Activated CD4-positive, CD25-positive, alpha-beta regulatory T cell treated with anti-CD3 and anti-CD28 coated beads, Interleukin-2, amount 50 U/mL, for 24 hours (primary cell): ENCODE data around the gene STEAP4.
"Not testable (repeated sequence)": the region's sequence is repeated elsewhere in the genome, so short reads cannot be mapped to it uniquely, and the experiment has no call there.

ENCODE experiments used
- ATAC-seq, 2 donors: fragments of 150-1000 bp; cut with Tn5 transposase; one replicate each; pipeline ENCODE4 v1.10.0; 2021; ENCODE audit warnings: mild to moderate bottlenecking in 1 of 2, moderate library complexity in 1 of 2

The STEAP4 gene

DNA sequence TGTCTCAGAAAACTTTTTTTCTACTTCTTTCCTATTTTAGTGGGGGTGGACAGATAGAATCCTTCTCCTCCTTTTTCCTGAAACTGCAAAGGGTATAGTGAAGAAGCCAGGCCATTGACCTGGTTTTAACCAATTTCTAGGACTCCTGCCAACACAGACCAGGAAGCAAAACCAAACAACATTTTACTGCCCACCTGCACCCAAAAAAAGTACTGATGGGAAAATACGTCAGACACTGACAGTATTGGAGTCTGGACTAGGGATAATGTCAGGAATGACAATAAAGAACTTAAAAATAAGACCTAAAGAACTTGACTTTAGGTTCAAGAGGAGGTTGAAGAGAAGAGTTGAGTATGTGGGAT, 5.0 kb upstream of the STEAP4 start:
- no peak for ATAC-seq

- no peak for ATAC-seq
Observed at GRCh38 chr7:88310956-88311674, 4.4 kb upstream of the STEAP4 start.

DNA sequence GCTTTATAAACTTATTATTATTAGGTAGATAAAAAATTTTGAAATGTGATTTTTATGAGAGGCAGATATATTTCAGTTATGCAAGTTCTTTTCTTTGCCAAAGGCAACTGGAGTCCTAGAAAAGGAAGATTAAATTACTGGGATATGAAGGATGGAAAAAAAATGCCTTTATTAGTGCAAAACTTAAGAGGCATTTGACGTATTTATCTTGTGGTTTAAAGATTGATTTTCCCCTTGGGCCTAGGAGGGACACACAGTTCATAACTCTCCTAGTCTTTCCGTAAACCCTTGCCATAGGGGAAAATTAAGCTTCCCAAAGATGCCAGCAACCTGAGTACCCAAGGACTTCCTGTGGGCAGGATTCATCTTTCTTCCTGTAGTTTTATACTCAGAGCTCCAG, 3.1 kb upstream of the STEAP4 start:
- ATAC-seq: no peak

DNA sequence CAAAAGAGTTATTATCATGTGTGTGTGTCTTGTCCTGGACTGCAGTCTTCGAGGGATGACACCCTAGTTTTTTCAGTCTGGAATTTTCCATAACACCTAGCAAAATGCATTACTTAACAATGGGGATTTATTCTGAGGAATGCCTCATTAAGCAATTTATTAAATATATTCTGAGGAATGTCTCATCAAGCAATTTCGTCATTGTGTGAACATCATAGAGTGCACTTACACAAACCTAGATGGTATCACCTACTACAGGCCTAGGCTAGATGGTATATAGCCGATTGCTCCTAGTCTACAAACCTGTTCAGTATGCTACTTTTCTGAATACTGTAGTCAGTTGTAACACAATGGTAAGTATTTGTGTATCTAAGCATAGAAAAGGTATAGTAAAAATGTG, 1.1 kb upstream of the STEAP4 start:
- no peak for ATAC-seq

DNA sequence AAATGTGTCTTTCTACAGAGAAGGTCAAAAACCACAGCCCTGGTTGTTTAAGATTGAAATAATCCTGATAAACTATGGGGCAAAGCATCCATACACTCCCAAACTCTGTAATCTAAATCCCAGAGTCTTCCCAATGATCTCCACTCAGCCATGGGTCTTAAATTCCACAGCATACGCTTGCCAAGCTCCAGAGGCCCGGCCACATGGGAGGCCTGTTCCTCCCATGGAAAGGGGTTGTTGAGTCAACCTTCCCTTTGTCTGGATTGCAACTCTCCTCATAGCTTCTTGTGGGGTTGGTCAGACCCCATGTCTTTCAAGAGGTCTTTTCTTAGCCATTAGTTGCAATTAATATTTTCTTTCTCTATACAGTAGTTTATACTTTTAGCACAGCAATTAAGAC, 718 bp upstream of the STEAP4 start:
- ATAC-seq: no peak

- no peak for ATAC-seq
Observed at GRCh38 chr7:88305044-88305443, 1.6 kb downstream of the STEAP4 start.

GRCh38 chr7:88302486-88302885, 4.2 kb downstream of the STEAP4 start:
- ATAC-seq: no peak

GRCh38 chr7:88301924-88302323, 4.8 kb downstream of the STEAP4 start:
- no peak for ATAC-seq

DNA sequence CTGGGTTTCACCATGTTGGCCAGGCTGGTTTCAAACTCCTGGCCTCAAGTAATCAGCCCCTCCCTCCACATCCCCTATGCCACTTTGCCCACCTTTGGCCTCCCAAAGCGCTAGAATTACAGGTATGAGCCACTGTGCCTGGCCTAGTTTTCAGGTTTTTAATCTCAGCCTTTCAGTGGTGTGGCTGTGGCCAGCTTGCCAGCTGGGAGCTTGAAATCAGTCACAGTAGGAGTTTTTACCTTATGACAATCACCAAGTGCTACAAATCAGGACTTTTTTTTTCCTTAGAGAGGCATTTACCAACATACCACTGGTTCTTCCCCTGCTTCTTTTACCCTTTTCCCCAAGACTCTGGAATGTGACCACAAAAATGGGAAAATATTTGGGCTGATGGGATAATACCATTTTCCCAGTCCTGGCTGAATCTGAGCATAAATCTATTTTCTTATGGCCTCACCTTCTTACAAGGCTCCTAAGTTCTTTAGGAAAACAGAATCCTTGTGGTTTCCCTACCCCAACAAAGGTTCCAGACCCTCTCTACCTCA, 6.2 kb downstream of the STEAP4 start:
- ATAC-seq: no peak

- no peak for ATAC-seq
Observed at GRCh38 chr7:88299126-88299525, 7.6 kb downstream of the STEAP4 start.

- ATAC-seq: no peak
Observed at GRCh38 chr7:88293866-88294265, 12.8 kb downstream of the STEAP4 start.

- ATAC-seq: no peak
Observed at GRCh38 chr7:88291398-88292173, 15.1 kb downstream of the STEAP4 start.

- no peak for ATAC-seq
Observed at GRCh38 chr7:88290491-88290890, 16.2 kb downstream of the STEAP4 start.

DNA sequence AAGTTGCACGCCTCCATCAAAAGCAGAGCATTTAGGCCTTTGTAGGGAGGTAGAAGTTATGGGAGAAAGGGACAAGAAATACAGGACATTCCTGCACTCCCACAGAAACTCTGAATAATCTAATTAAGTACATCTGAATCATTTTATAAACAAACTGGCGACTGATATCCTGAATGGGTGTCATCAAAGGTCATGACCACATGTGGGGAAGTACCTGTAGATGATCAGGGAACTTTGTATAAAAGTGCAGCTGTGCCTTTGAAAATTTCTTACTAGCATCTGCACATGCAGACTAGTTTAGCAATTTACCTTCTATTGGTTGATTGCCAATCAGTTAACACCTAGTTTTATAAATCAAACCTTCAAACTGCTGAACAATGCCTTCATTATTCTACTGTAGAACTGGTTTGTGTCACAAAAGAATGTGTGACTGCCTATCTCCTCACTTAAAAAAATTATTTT, 17.1 kb downstream of the STEAP4 start:
- ATAC-seq: no peak

- ATAC-seq: no peak
Observed at GRCh38 chr7:88281749-88282148, 24.9 kb downstream of the STEAP4 start.

GRCh38 chr7:88280801-88281200, 25.9 kb downstream of the STEAP4 start:
- ATAC-seq: no peak

DNA sequence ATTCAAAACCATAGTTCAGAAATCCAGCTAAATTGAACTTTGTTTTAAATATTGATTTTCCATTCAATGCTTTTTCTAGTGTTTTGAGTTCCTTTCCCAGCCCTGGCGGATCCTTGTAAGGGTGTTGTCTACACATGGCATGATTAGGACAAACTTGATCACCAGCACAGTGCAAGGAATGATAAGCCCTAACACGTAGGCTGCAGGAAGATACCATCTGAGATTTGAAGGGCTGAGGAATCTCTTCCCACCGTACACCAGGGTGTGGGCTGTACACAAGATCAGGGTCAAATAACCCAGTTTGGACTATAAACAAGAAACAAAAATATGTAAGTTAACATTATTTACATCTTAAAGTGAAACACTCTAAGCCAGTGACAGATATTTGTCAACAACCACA, 27.4 kb downstream of the STEAP4 start:
- no peak for ATAC-seq

DNA sequence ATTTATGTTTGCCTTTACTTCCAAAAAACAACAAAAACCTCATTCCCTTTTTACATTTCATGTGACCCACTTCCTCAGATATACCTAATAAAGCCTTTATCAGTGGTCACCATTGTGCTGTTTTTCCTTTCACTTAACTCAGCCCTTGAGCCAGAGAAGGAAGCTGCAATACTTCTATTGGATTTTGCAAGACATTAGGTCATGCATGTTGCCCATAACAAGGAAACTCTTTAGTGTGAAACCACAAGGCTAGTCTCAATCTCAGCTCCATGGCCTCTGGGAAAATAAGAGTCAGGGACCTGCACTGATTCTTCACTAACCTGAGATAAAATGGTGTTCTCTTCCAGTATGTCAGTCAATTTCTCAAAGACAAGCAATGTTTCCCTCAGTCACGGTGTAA, 27.8 kb downstream of the STEAP4 start:
- ATAC-seq: no peak

DNA sequence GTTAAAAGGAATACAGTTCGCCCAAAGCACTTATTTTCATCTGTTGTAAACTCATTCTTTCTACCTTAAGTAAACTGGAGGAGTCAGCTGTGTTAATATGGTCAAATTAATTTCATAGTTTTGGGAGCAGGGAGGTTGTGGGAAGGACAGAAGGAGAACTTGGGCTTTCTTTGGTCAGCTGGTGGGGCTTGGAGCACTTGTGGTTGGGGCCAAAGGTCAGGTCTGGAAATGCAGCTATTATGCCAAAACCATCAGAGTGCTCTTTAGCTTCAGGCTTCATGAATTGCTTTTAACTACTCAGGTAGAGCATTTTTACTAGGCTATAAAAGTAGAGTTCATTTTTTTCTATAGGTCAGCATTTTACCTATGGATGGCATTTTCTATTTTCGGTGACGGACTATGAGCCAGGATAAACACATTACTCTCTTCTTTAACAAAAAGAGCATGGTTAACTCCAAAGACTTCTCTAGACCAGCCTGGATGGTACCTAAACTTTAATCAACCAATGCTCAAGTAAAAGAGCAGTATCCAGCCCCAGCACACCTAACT, 30.0 kb downstream of the STEAP4 start:
- no peak for ATAC-seq

DNA sequence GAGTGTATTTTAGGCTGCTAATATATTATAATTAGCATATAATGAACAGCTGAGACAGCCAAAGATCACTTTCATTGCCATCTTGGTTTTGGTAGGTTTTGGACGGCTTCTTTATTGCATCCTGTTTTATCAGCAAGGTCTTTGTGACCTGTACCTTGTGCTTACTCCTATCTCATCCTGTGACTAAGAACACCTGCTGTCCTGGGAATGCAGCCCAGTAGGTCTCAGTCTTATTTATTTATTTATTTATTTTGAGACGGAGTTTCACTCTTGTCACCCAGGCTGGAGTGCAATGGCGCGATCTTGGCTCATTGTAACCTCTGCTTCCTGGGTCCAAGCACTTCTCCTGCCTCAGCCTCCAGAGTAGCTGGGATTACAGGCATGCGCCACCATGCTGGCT, 31.8 kb downstream of the STEAP4 start:
- ATAC-seq: not testable (repeated sequence)

- no peak for ATAC-seq
Observed at GRCh38 chr7:88269586-88269985, 37.1 kb downstream of the STEAP4 start.

DNA sequence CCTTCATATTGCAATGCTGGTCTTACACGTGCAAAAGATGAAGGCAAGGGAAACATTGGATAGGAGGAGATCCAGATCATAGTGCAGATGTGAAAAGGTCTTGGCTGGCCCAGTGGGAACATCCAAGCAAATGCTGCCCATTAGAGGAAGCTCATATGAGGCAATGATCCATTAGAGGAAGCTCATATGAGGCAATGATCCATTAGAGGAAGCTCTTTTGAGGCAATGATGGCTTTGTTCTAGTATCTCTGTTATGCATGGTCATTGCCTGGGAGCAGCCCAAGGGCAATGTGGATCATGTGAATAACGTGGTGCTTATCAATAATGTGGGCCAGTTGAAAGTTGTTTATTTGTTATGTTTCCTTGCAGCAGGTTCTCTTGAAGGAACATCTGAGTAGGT, 37.8 kb downstream of the STEAP4 start:
- ATAC-seq: no peak

DNA sequence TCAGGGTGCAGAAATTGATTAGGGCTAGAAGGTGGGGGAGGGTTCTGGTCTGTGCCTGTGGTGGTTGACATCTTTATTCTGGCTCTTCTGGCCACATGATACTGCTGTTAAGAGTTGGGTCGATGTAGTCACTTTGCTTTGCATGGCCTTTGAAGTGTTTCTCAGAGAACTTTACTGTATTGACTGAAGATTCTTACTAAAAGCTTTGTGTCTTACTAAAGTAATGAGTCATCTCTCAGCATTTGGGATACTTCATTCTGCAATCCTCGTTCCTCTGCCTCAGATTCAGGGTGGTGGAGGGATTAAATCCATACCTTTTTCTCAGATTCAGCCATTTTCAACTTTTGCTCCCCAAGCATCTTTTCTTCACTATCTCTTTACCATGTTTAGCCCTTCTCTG, 38.6 kb downstream of the STEAP4 start:
- ATAC-seq: no peak

DNA sequence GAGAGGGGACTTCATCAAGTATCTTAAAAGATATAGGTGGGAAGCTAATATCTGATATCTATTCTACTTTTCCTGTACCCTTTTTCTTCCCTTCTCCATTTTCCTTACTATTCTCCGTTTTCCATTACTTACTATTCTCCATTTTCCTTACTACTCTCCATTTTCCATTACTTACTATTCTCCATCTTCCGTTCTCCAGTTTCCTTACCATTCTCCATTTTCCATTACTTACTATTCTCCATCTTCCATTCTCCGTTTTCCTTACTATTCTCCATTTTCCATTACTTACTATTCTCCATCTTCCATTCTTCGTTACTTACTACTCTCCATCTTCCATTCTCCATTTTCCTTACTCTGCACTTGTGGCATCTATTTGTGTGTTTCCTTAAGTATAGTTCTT, 39.3 kb downstream of the STEAP4 start:
- no peak for ATAC-seq
